ENCODE results near the gene PNLDC1.

DNA sequence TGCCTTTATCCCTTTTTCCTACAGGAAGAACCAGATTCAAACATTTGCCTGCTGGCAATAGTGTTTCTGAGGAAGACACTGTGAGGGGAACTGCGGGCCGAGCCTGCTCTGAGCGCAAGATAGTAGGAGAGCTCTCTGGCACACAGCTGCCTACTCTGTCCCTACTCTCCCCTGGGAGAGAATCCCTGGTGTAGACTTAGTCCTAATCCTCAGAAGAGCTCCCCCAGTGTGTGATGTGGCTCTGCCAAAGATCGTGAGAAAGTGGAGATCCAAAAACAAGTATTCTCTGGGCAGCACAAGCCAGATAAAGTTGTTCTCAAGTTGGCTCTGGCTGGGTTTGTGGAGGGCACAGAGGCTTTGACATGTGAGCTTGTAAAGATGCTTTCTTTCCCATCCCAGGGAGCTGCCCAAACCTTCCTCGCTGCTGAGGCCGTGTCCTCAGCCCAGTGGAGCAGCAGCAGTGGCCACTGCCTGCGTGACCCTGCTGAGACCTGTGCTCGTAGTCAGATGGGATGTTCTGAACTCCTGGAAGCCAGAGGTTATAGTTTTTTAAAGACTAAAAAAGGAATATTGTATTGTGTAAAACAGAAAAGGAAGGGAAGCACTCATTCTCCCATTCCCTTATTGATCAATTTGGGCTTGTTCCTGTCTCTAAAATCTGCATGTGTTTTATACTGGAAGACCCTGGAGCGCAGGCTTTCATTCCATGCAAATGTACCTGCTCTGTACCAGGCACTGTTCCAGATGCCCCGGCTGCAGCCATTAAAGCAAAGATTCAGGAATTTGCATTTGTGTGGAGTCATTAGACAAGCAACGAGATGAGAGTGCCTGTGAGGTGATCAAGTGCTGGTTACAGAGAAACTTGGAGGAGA lies 30.7 kb downstream of the PNLDC1 start:
- TF ChIP-seq, protein P1, sequence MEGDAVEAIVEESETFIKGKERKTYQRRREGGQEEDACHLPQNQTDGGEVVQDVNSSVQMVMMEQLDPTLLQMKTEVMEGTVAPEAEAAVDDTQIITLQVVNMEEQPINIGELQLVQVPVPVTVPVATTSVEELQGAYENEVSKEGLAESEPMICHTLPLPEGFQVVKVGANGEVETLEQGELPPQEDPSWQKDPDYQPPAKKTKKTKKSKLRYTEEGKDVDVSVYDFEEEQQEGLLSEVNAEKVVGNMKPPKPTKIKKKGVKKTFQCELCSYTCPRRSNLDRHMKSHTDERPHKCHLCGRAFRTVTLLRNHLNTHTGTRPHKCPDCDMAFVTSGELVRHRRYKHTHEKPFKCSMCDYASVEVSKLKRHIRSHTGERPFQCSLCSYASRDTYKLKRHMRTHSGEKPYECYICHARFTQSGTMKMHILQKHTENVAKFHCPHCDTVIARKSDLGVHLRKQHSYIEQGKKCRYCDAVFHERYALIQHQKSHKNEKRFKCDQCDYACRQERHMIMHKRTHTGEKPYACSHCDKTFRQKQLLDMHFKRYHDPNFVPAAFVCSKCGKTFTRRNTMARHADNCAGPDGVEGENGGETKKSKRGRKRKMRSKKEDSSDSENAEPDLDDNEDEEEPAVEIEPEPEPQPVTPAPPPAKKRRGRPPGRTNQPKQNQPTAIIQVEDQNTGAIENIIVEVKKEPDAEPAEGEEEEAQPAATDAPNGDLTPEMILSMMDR (IDR thresholded peaks at IDR 0.05), result no peak
- TF ChIP-seq POLR2A (IDR thresholded peaks at IDR 0.05), result no peak
